GM18861 (cell line): Measurements from ENCODE around the gene ZDHHC11.
"Not testable (repeated sequence)": the region's sequence is repeated elsewhere in the genome, so short reads cannot be mapped to it uniquely, and the experiment has no call there.

ENCODE experiments used
- ATAC-seq: cut with Tn5 transposase; IDR thresholded peaks from one replicate; pipeline ENCODE4 v1.9.1; 2021; ENCODE audit not compliant: unreplicated experiment

Gene ZDHHC11

GRCh38 chr5:750226-750625 lies 100.6 kb downstream of the ZDHHC11 start:
- not testable (repeated sequence) for ATAC-seq

GRCh38 chr5:749101-749670 lies 101.6 kb downstream of the ZDHHC11 start:
- ATAC-seq: no peak

GRCh38 chr5:748011-748980 lies 102.5 kb downstream of the ZDHHC11 start:
- ATAC-seq: not testable (repeated sequence)

- not testable (repeated sequence) for ATAC-seq
Observed at GRCh38 chr5:747303-747844, 103.4 kb downstream of the ZDHHC11 start.

- ATAC-seq: no peak
Observed at GRCh38 chr5:746258-746761, 104.5 kb downstream of the ZDHHC11 start.
